Renal pelvis (tissue), 12 donors: ENCODE data around the gene CMYA5. TPM values are rescaled to one million over a fixed set of nuclear protein-coding genes. Genes with fewer than 3 reads are reported as not detected.
"Not testable (repeated sequence)": the region's sequence is repeated elsewhere in the genome, so short reads cannot be mapped to it uniquely, and the experiment has no call there.

Experiments
- DNase-seq: peaks from one replicate; pipeline ENCODE4 v3.0.0-alpha.2; 2013
- long read RNA-seq, 16 experiments: transcript quantifications; one replicate each; lab custom pipeline, GENCODE V29; 2026
- polyA plus RNA-seq, 3 donors: library from polyadenylated mRNA; unstranded; fragments of 120-200 nt; gene quantifications; one replicate each; pipeline ENCODE4 v1.2.1, GENCODE V29; 2013; ENCODE audit not compliant: insufficient read length in 3 of 3

Gene CMYA5
- 10 to 100 TPM; 17.7 to 27.6 (median 23.3) TPM for polyA plus RNA-seq
- long read RNA-seq, donor 1: 0 reads
- long read RNA-seq, donor 2: 0 reads
- long read RNA-seq, donor 3: 0 reads
- long read RNA-seq, donor 4, partial matches to known transcripts: 5 of 5 reads
- long read RNA-seq, donor 4, other reads (novel, unspliced or antisense): 0 of 5 reads
- long read RNA-seq, donor 5: 0 reads
- long read RNA-seq, donor 6, partial matches to known transcripts: 6 of 6 reads
- long read RNA-seq, donor 6, other reads (novel, unspliced or antisense): 0 of 6 reads
- long read RNA-seq, donor 7: 0 reads
- long read RNA-seq, donor 8: 0 reads
- long read RNA-seq, donor 9: 0 reads
- long read RNA-seq, donor 10, partial matches to known transcripts: 9 of 9 reads
- long read RNA-seq, donor 10, other reads (novel, unspliced or antisense): 0 of 9 reads
- long read RNA-seq, donor 11: 0 reads
- long read RNA-seq, donor 12: 0 reads
- long read RNA-seq, donor 13: 0 reads
- long read RNA-seq, donor 14: 0 reads
- long read RNA-seq, donor 15: 0 reads
- long read RNA-seq, donor 16: 0 reads

DNA sequence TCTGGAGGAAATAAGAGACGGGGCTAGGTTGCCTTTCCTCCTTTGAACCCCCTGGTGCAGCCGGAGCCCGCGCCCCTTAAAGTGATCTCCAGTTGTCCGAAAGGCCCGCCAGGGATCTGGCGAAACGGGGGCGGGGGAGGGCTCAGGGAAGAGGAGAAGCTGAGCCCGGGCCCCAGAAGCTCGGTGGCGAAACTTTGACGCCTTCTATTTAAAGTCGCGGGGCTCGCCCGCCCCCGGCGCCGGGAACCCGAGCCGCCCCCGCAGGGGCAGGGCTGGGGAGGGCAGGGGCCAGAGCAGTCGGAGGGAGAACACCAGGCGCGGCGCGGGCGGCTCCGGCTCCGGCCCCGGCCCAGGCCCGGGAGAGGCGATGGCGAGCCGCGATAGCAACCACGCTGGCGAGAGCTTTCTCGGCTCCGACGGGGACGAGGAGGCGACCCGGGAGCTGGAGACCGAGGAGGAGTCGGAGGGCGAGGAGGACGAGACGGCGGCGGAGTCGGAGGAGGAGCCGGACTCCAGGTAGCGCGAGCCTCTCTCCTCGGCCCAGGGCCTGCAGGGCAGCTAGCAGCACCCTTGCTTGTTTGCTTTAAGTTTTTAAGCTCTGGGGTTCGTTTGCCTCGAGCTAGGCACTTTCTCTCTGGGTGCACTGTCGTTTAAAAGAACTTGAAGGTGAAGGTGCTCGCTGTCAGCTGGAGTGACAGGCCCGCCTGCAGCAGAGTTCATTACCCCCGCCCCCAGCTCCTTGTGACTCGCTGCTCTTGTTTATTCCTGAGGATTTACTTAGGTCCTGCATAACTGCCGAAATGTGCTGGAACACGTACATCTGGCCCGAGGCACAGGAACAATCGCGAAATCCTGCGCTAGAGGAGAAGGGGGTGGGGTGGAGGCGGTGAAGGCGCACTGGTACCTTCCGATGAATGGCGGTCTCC, at the start of gene CMYA5:
Gene CMYA5, plus strand, starts transcription at position 296 of the 926 bp plus-strand sequence. Its CDS starts 72 bp downstream, at position 368.
- DNase-seq: peak; percentile 42

DNA sequence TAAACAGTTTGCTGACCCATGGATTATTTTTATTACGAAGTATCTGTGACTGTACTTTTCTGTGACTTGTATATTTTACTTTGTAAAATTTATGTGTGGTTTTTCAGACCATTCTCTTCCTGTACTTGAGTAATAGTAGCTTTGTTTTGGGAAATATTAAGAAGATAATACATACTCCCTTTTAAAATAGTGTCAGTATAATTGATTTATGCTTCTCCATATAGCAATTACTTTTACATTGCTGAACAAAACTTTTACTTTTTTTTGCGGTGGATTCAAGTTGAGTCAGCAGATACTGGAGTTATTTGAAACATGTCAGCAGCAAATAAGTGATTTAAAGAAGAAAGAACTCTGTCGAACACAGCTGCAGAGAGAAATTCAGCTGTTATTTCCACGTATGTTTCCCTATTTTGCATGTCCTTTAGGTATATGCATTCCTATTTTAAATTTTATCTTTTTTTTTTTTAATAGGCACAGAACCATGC, 49.0 kb upstream of the CMYA5 start:
- no peak for DNase-seq

DNA sequence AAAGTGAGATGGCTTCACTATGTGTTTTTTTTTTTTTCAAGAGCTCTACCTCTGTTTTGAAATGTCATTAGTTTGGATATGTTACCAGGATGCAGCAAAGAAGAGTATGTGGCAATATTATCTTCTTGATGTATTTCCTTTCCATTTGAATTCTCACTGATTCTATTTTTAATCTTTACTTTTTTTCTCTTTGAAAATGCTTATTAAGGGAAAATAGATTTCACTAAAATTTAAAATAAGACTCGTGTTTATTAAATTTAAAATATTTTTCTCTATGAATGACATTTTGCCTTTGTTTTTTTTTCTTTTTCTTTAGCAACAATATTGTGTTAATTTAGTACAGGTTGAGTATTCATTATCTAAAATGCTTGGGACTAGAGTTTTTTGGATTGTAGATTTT, 48.2 kb upstream of the CMYA5 start:
- no peak for DNase-seq

DNA sequence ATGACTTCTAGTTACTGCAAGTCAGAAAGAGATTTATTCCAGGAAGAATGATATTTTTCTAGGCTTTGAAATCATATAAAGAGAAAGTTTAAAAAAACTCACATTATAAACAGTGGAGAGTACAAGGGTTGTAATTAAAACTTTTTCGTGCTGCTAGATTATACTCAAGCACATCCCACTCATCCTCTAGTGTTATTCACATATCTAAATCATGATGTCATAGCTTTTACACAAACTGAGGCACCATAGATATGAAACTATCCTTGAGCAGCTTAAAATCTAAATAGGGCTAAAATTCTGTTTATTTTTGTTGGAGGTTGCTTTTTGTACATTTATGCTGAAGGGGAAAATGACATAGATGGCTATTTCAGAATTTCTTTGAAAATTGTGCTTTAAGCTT, 47.4 kb upstream of the CMYA5 start:
- DNase-seq: no peak

DNA sequence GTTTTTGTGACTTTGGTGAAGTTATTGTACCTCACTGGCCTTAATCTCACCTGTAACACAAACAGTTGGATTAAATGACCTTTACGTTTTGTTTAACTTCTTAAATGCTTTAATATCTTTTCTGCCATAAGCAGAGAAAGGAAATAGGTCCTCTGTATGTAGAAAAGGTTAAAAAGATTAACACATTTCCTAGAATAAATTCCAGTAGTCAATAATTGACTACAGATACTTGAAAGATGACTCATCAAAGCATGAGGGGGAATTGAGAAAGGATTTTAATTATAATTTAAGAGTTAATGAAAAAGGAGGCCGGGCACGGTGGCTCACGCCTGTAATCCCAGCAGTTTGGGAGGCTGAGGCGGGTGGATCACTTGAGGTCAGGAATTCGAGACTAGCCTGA, 35.8 kb upstream of the CMYA5 start:
- no peak for DNase-seq

DNA sequence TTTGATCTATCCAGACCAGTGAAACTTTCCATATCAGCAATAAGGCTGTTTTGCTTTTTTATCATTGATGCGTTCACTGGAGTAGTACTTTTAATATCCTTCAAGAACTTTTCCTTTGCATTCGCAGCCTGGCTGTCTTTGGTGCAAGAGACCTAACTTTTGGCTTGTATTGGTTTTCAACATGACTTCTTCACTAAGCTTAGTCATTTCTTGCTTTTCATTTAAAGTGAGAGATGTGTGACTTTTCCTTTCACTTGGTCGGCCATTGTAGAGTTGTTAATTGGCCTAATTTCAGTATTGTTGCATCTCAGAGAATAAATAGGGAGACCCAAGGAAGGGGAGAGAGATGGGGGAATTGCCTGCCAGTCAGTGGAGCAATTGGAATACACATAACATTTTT, 26.4 kb upstream of the CMYA5 start:
- DNase-seq: no peak

DNA sequence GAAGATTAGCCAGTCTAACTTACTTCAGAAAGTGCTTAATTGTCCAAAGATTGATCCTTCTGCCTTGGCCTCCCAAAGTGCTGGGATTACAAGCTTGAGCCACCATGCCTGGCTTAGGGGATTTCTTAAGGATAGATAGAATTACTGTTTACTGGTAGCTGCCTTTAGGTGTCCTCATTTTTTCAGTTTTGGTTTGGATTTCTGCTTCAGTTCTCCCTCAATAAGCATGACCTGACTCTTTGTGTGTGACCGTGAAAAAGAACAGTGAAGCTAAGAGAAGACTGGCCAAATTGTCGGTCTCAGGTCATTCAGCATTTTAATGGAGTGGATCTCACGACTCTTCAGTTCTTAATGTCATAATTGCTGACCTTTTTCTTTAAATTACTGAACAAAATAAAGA, 22.9 kb upstream of the CMYA5 start:
- no peak for DNase-seq

DNA sequence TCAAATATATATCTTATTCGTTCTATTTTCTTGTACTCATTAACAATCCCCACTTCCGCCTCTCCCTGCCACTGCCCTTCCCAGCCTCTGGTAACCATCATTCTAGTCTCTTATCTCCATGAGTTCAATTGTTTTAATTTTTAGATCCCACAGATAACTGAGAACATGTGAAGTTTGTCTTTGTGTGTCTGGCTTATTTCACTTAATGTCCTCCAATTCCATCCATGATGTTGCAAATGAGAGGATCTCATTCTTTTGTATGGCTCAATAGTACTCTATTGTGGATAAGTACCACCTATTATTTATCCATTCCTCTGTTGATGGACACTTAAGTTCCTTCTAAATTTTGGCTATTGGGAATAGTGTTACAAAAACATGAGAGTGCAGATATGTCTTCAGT, 17.2 kb upstream of the CMYA5 start:
- DNase-seq: no peak

DNA sequence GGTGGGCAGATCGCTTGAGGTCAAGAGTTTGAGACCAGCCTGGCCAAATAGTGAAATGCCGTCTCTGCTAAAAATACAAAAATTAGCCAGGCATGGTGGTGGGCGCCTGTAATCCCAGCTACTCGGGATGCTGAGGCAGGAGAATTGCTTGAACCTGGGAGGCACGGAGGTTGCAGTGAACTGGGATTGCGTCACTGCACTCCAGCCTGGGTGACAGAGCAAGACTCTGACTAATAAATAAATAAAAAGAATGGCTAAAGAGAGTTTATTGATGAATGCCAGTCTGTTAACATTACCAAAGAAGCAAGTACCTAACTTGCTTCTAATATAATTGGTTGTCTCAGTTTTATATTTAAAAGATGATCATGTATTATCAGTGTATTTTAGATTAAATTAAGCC, 13.3 kb upstream of the CMYA5 start:
- DNase-seq: not testable (repeated sequence)

DNA sequence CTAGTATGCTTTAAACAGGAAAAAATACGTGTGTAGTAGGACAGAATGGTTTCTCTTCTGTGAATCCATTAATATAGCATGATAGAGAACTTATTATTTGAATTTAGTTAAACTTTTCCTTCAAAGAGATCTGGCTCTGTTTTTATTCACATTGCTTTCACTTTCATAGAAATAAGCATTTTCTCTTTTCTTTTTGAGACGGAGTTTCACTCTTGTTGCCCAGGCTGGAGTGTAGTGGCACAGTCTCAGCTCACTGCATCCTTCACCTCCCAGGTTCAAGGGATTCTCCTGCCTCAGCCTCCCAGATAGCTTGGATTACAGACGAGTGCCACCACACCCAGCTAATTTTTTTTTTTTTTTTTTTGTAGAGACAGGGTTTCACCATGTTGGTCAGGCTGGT, 7.5 kb upstream of the CMYA5 start:
- not testable (repeated sequence) for DNase-seq

DNA sequence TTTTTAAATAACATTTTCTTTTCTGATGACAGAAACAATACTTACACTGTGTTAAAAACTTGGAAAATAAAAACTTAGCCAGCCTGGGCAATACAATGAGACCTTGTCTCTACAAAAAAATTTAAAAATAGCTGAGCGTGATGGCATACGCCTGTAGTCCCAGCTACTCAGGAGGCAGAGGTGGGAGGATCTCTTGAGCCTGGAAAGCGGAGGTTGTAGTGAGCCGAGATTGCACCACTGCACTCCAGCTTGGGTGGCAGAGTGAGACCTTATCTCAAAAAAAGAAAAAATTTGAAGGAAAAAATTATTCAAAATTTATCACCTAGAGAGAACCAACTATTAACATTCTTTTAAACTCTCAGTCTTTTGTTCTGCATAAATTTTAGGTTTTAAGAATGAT, 4.9 kb upstream of the CMYA5 start:
- DNase-seq: no peak

DNA sequence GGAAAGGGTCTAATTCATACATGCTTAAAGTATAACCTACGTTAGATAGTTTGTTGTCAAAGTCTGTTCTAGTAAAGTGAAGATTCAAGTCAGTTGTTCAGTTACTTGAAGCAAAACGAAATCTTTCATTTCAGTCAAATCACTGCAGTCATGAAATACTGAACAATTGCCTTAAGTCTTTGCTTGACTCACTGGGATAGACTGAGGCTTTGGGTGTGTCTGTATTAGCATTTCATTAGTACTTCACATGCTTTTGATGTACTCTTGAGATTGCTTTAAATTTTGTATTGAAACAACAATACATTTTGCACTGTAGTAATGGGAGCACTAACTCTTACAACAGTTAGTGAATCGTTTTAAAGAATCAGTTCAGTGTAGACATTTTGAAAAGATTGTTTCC, 4.0 kb upstream of the CMYA5 start:
- no peak for DNase-seq

DNA sequence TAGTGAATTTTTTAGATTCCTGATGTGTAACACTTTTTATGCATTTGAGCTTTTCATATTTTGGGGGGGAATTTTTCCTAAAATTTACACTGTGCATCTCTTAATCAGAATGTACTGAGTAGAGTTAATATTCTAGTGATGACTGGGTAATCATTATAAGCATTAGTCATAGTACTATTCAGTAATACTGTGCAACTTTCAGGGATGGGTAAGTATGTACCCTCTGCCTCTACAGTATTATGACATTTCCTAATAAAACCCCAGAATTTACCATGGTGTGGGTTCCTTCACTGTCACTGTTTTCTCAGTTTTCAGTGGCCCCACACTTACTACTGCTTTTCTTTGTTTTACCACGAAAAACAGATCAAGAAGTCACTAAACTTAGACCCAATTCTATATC, 2.8 kb upstream of the CMYA5 start:
- DNase-seq: no peak

DNA sequence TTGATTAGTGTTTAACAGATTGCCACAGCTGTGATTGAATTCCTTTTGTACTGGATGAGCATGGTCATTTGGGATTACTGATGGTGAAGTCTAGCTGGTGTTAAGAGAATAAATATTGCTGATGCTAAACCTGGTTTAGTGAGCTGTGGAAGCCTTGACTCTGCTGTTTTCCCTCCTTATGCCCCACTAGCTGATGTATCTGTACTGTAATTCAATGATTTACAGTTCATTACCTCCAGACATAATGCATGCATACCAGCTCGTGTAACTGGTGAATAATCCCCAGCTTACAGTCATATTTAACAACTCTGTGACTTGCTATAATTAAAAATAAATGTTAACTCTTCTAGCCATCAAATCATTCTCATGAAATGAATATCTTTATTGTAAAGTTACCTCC, 1.7 kb upstream of the CMYA5 start:
- DNase-seq: no peak

DNA sequence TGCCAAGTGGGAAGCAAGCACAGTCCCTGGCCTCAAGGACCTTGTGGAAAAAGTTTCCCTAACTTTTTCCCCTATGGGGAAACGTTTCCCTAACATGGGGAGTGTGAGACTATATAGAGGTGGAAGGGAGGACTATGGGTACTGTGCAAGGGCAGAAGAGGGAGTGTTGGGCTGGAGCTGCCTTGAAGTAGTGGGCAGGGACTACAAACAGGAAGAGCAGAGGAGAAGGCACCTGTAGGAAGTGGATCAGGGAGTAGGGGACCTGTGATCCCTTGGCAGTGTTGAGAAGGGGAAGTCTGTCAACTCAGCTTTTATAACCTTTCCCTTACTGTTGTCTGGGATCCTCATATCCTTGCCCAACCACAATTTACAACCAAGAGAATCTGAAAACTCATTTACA, 1.4 kb downstream of the CMYA5 start:
- no peak for DNase-seq

DNA sequence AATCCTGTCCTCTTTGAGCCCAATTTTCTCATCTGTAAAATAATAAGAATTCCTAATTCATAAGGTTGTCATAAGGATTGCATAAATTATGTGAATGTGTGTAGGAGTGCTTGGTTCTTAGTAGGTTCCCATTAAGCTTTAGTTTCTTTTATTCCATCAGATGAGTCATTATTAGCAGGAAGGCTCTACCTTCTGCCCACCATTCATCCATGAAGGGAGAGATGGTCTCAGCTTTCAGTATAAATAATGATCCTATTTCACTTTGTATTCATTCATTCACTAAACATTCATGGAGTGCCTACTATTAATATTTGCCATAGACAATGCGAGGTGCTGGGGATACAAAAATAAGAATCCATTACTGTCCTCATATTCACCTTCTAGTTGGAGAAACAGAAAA, 3.0 kb downstream of the CMYA5 start:
- peak; percentile 66 for DNase-seq

DNA sequence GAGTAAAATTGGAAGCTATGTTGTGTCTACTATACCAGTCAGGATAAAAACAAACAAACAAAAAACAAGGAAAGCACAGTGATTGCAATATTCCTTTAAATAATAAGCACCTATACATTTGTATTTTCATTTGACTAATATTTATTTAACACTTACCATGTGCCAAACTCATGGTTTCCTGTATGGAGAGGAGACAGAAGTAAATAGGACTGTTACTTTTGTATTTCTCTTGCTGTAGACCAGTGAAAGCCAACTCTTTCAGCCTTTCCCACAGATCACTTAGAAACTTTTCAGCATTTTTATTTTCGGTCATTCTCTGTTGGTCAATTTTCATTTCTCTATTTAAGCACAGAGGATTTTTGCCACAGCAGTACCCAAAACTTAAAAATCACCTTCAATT, 4.5 kb downstream of the CMYA5 start:
- DNase-seq: no peak

DNA sequence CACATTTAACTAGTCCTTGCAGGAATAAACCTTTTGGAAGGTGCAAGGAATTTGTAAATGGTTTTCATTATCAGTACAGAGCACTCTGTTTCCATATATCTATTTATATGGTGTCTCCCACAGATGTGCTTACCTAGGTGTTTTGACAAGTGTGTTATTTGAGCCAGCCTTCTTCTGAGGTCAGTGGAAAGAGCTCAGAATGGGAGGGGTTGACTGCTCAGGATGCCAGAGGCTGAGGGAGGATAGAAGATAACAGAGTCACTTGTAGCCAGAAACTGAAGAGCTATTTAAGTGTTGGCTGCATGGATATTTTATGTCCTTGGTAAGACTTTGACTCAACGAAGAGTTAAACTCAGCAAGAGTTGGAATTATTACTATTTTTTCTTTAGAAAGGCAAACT, 5.0 kb downstream of the CMYA5 start:
- peak; percentile 61 for DNase-seq

DNA sequence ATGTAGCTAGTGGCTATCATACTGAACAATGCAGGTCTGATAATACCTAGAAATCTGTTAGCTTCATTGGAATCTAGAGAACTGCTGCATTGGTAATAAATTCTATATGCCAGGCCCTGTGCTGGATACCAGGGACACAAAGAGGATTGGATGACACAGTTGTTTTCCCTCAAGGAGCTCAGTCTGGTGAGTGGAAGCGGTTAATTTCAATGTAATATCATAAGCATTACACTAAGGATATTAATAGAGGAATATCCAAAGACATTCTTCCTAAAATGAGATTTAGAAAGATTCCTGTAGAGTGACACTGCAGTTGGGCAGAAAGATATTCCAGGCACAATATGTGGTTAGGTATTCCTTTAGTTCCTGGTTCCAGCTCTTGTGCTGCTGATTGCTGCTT, 5.9 kb downstream of the CMYA5 start:
- DNase-seq: no peak

DNA sequence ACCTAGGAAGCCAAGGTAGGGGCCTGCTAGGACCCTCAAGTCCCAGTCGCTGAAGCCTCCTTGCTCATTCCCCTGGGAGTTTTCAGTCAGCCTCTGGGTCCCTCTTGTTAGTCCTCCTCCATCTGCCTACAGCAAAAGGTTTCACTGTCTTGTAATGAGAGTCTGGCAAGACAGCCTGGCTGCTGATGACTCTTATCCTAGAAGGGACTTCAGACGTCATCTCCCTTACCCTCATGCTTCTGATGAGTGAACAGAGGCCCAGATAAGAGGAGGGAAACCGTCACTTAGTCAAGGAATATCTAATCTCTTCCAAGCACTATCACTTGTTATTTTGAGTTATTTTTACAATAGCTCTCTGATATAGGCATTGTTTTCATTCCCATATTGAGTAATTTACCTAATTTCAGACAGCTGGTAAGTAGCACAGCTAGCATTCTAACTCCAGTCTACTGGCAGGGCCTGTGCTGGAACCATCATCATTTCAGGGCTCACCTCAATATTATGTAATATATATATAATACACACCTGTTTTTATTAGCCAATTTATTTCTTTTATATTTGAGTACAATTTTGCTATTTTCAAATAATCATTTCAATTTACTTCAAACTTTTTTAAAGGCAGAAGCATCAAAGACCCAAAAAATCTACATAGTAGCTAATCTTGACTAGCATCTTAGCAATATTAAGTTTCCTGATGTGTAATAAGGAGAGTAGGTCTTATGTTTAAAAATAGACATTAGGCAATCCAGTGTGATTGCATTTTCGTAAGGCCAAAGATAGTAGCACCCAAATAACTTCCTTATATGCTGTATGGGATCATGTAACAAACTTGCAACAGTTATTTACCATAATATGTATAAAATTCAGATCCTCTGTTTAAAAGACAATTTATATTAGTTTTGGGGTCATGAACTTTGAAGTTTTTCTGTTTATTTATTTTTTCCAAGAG, 7.9 kb downstream of the CMYA5 start:
- DNase-seq: no peak

DNA sequence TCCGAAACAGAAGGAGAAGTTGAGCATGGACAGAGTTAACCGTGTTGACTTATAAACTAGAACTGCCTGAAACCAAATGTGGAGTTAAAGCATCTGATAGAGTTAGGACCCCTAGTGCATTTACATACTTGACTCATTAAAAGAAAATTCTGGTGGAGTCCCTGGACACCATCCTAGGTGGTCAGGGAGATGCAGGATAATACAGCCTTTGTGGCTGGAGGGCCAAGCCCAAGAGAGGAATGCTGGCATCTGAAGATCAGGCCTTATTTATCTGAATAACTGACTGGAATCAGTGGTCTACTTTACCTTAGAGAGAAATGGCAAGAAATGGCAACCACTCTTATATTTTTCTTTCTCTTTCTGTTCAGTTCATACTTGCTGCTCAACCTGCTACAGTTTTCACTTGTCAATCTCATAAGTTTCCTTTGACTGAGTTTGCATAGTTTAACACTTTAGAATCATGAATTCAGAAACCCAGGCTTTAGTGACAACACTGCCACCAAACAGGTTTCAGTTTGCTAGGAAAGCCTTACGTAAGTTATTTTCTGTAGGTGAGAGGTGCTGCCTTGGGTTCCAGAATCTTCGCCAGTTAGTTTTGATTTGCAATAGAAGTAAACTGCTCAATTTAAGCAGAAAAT, 10.2 kb downstream of the CMYA5 start:
- DNase-seq: no peak
